GM12801 (cell line): ENCODE measurements around the gene KCND2.

Experiments used
- TF ChIP-seq, protein P1 (sequence below): IDR thresholded peaks from one replicate; pipeline ENCODE4 v1.5.1; 2011; ENCODE audit warnings: control low read depth; ENCODE audit not compliant: insufficient read length; ENCODE audit errors: extremely low read depth

Gene KCND2

GRCh38 chr7:120742372-120742771 is 469.4 kb downstream of the KCND2 start:
- TF ChIP-seq, protein P1, sequence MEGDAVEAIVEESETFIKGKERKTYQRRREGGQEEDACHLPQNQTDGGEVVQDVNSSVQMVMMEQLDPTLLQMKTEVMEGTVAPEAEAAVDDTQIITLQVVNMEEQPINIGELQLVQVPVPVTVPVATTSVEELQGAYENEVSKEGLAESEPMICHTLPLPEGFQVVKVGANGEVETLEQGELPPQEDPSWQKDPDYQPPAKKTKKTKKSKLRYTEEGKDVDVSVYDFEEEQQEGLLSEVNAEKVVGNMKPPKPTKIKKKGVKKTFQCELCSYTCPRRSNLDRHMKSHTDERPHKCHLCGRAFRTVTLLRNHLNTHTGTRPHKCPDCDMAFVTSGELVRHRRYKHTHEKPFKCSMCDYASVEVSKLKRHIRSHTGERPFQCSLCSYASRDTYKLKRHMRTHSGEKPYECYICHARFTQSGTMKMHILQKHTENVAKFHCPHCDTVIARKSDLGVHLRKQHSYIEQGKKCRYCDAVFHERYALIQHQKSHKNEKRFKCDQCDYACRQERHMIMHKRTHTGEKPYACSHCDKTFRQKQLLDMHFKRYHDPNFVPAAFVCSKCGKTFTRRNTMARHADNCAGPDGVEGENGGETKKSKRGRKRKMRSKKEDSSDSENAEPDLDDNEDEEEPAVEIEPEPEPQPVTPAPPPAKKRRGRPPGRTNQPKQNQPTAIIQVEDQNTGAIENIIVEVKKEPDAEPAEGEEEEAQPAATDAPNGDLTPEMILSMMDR = no peak

DNA sequence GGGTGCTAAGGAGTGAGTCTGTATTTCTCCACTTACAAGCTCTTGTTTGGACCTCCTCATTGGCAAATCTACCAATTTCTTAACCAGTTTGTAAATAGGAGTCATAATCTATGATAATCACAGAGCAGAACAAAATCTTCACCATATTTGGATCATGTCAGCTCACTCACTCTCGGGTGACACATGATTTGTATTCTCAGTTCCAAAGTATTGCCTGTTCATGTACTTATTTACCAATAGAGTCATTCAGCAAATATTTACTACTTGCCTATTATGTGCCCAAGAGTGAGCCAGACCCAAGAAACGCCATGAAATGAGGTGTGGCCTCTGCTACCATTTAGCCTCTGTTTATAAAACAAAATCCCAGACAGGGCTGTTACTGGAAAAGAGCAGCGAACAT is 470.2 kb downstream of the KCND2 start:
- TF ChIP-seq, protein P1 = no peak

GRCh38 chr7:120760050-120760449 is 487.1 kb downstream of the KCND2 start:
- TF ChIP-seq, protein P1 = no peak

GRCh38 chr7:120760851-120761250 is 487.9 kb downstream of the KCND2 start:
- TF ChIP-seq, protein P1 = no peak

- TF ChIP-seq, protein P1 = no peak
Observed at GRCh38 chr7:120770206-120770605, 497.2 kb downstream of the KCND2 start.

DNA sequence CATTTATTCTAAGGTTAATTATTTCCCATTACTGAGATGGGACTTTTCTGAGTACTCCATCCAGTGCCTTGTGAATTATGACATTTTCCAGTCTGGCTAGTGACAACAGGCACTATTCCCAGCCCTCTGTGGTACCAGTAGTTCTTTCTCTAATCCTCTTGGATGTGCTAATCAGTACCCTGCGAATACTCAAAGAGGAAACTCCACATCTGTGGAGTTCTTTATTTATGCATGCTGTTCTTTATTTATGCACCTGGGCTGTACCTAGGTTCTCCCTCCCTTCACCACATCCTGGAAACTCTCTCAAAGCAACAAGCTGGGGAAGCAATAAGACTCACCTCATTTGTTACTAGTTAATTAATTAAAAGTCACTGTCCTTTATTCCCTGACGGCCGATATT is 501.5 kb downstream of the KCND2 start:
- TF ChIP-seq, protein P1 = no peak

DNA sequence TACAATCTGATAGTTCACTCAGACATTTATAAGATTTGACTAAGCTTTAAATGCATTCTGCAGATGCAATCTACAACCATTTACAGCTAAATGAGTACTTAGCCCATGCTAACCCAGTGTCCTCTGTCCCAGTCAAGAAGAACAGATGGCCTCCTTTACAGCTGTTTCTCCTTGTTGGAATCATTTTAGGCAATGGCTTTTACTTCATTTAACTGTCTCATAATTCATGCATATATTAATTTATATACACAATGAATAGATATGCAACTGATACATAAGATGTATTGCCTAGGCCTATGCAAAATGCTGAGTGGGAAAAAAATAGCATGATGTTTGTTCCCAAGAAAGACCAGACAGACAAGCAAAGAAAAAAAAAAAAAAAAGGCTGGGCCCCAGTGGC is 502.8 kb downstream of the KCND2 start:
- TF ChIP-seq, protein P1 = no peak

DNA sequence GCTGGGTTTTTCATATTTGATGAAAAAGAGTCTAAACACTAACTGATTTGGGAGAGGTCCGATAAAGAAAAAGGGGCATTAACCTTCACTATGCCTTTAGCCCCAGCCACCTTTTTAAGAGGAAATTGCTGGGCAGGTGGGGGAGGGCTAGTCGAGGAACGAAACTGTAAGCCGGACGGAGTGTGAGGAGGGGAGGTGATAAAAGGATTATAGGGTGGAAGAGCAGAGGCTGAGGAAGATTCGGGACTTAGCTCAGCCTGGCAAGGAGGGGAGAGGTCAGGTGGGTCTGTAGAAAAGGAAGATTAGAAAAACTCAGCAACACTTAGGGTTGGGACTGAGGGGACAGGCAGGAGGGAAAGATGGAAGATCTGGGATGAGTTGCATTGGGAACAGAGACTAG is 508.0 kb downstream of the KCND2 start:
- TF ChIP-seq, protein P1 = no peak
